Activated T-helper 1 cell treated with anti-CD3 and anti-CD28 coated beads, Interleukin-2, amount 50 U/mL, for 16 hours (primary cell): Measurements from ENCODE around the gene NBPF3.
"Not testable (repeated sequence)": the region's sequence is repeated elsewhere in the genome, so short reads cannot be mapped to it uniquely, and the experiment has no call there.

Experiments
- DNase-seq, 2 donors: peaks; one replicate each; pipeline ENCODE4 v3.0.0-alpha.2; 2020; ENCODE audit warnings: low read depth in 1 of 2, low spot score in 1 of 2

NBPF3 gene

GRCh38 chr1:21438646-21439312 is 1.2 kb upstream of the NBPF3 start:
- not testable (repeated sequence) for DNase-seq

DNA sequence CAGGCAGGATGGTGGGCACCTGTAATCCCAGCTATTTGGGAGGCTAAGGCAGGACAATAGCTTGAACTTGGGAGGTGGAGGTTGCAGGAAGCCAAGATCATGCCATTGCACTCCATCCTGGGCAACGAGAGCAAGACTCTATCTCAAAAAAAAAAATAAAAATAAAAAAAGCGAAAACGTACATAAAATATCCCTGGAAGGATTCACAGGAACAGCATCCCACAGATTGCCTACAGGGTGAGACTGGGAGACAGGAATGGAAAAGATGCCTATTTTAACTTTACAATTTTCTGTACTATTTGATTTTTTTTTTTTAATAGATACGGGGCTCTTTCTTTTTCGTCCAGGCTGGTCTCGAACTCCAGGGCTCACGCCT is 604 bp upstream of the NBPF3 start:
- DNase-seq = no peak

GRCh38 chr1:21440630-21441125 is 741 bp downstream of the NBPF3 start:
- not testable (repeated sequence) for DNase-seq

- DNase-seq = not testable (repeated sequence)
Observed at GRCh38 chr1:21446647-21447046, 6.7 kb downstream of the NBPF3 start.

GRCh38 chr1:21447311-21447710 is 7.4 kb downstream of the NBPF3 start:
- DNase-seq = no peak

GRCh38 chr1:21449906-21450305 is 10.0 kb downstream of the NBPF3 start:
- DNase-seq = no peak

DNA sequence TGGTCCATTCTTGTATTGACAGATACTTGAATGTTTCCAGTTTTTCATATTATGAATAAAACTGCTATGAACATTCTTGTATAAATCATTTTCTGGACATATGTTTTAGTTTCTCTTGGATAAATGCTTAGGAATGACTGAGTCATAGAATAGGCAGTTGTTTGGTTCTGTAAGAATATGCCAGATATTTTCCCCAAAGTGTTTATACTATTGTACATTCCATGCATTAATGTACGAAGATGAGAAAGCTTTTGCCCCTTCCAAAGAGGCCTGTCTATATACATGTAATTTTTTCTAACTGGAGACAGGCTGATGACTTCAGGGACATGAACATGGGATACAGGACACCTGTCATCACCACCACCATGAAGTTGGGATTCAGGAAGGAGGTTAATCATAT is 11.3 kb downstream of the NBPF3 start:
- no peak for DNase-seq

DNA sequence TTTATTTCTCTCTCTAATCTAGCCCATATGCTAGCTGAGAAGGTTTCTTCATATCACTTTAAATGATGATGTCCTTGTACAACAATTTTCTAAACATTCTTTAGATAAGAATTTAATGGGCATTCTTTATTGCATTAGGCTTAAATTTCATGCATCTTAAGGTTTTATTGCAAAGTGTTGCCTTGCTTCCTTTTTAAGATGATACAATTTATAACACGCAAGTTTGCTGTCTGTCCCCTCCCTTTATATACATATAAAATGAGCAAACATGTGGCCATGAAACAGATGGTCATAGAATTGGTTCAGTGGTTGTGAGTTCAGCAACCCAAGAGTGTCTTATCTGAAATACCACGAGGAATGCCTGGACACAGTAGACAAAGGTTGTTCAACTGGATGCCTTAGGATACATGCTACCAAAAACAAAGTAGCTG is 12.1 kb downstream of the NBPF3 start:
- no peak for DNase-seq

DNA sequence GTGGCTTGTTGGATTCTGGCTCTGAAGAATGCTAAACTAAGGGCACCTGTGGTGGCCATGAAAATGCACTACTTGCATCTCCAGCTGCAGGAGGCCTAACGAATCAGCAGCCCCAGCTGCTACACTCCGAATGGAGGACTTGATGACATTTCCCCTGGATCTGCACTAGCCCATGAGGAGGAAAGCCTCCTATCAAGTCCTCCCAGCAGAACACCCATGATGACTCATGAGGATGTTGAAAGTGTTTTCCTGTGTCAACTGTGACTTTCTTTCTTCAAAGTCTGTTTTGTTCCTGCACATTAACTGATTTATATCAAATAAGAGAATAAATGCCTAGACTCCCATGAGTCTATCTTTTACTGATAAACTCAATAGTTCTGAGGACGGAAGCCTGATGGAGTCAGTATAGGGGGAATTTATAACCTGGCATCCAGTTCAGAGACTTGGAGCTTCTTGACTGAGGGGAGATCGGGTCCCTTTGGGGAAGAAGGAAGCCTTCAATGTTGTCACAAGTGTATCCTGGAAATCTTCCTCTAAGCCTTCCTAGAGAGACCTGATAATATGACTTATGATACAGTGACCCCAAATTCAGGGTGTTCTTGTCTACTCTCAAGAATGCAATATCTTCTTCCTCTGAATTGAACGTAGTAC is 14.2 kb downstream of the NBPF3 start:
- not testable (repeated sequence) for DNase-seq

DNA sequence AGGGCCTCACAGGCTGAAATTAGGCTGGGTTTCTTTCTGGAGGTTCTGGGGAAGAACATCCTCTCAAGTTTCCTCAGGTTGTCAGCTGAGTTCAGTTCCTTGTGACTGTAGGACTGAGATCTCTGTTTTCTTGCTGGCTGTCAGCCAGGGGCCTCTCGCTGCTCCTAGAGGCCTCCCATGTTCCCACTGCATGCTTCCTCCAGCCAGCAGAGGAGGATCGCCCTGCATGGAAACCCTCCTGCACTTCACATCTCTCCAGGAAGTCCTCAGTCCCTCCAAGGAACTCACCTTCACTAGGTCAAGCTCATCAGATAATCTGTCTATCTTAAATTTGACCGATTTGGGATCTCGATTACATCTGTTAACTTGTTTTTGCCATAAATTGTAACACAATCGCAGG is 15.0 kb downstream of the NBPF3 start:
- DNase-seq = not testable (repeated sequence)

DNA sequence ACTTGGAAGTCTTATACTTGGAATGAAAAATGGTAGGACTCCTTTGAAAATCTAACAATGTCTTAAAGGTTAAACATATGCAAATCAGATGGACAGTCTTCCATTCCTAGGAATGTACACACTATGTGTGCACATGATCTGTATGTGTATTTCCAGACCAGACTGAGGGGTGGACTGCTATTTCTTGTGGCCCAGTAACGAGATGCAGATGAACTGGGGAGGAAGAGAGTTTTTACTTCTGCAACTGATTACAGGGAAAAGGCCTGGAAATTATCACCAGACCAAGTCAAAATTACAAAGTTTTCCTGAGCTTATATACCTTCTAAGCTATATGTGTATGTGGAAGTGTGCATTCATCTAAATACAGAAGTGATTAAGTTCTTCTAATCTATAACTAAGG is 17.7 kb downstream of the NBPF3 start:
- DNase-seq = no peak

DNA sequence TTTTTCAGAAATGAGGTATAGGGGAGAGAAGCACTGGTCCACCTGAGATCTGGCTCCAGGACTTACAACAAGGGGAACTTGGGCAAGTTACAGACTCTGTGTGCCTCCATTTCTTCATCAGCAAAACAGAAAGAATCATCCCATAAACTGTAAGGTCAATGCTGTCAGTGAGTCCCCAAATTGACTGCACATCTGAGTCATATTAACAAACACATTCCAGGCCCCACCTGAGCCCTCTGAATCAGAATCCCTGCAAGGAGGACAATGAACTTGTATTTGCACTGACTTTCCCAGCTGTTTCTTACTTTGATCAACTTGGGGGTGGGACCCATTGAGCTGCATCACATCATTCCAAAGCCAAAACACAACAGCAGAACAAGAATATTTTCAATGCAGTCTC is 25.2 kb downstream of the NBPF3 start:
- not testable (repeated sequence) for DNase-seq

DNA sequence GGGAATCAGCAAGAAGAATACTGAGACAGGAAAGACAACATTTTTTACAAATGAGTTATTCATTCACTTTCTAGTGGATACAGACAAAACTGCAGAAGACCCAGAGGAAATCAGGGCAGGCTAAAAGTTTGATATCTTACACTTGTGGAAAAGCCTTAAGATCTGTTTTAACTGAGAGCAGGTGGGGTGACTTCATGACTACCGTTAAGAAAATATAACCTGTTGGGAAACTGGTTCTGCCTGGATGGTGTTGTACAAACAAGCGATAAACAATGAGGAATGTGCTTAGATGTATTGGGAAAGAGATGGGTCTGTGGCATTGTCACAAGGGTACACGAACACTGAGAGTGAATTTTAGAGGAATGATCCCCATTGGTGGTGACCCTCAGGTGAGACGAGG is 28.0 kb downstream of the NBPF3 start:
- DNase-seq = not testable (repeated sequence)

DNA sequence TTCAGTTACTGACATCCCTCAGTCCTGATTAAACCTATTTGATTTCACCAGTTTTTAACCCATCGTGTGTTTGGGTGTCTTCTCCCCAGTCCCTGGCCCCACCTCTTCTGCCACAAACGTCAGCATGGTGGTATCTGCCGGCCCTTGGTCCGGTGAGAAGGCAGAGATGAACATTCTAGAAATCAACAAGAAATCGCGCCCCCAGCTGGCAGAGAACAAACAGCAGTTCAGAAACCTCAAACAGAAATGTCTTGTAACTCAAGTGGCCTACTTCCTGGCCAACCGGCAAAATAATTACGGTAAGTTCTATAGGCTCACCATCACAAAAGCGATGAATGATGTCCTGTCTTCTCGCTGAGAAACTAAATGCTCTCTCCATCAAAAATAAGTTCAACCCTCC is 28.7 kb downstream of the NBPF3 start:
- no peak for DNase-seq

GRCh38 chr1:21469581-21469980 is 29.6 kb downstream of the NBPF3 start:
- DNase-seq = no peak

GRCh38 chr1:21472861-21473260 is 32.9 kb downstream of the NBPF3 start:
- DNase-seq = no peak

- no peak for DNase-seq
Observed at GRCh38 chr1:21478356-21478755, 38.4 kb downstream of the NBPF3 start.

GRCh38 chr1:21483881-21484280 is 43.9 kb downstream of the NBPF3 start:
- DNase-seq = not testable (repeated sequence)

DNA sequence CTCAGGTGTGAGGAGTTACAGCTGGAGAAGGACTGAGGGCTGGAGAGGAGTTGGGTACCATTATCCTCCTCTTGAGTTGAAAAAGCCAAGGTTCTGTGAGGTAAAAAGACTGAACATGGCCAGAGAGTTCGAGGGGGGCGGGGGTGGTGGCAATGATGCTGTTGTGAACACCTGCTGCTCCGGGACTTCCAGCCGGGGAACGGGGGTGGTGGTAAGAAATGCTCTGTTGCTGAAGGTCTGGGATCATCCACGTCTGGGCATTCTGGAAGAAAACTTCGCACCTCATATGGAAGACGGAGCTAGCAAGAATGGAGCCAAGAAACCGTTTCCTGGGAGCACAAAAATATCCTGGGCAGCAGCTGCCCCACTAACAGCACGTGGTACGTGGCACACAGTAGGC is 49.2 kb downstream of the NBPF3 start:
- no peak for DNase-seq

DNA sequence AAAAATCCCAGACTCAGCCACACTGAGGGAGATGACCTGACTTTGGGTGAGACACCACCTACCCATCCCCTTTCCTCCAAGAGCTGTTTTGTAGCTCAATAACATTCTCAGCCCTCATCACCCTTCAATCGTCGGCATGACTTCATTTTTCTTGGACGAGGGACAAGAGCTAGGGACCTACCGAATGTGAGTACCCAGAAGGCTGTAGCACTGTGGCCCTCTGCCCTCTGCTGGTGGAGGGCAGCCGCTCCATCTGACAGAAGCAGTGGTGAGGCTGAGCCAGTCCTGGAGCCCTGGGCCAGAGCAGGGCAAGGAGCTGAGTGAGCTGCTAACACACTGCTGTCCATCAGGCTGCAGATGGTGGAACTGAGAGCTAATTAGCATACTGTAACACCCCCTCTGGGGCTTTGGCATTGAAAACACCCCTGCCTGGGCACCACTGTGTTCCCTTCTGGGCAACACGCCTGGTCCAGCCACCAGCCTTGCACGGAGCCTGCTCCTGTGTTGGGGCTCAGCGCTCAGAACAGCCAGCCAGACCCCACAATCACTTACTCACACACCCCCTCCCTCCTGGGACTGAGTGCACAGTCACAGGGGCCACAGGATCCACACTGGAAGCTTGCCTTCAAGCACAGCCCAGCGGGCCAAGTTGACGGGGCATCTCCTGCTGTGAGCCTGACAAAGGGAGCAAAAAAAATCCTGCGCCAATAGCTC is 51.0 kb downstream of the NBPF3 start:
- DNase-seq = no peak

- DNase-seq = no peak
Observed at GRCh38 chr1:21491488-21492355, 51.8 kb downstream of the NBPF3 start.
